Chondrocyte (in vitro differentiated cells): Measurements from ENCODE around the gene HBQ1. TPM values are rescaled to one million over a fixed set of nuclear protein-coding genes. Genes with fewer than 3 reads are reported as not detected.
"Not testable (repeated sequence)": the region's sequence is repeated elsewhere in the genome, so short reads cannot be mapped to it uniquely, and the experiment has no call there.

Source experiments
- DNase-seq: peaks from one replicate; pipeline ENCODE4 v3.0.0; 2021; ENCODE audit warnings: mixed read lengths, low spot score
- H3K27ac Mint-ChIP-seq: one replicate; pipeline ENCODE4 v1.8.0; 2021; ENCODE audit warnings: mild to moderate bottlenecking, moderate library complexity, mixed read lengths; ENCODE audit not compliant: unreplicated experiment
- H3K27me3 Mint-ChIP-seq: 2 replicates; pipeline ENCODE4 v1.8.0; 2021; ENCODE audit warnings: low read depth, mixed read lengths
- H3K36me3 Mint-ChIP-seq: 2 replicates; pipeline ENCODE4 v1.8.0; 2021; ENCODE audit warnings: low read depth, mixed read lengths
- H3K4me1 Mint-ChIP-seq: 2 replicates; pipeline ENCODE4 v1.8.0; 2021; ENCODE audit warnings: low read depth, mild to moderate bottlenecking, mixed read lengths
- H3K4me3 Mint-ChIP-seq: one replicate; pipeline ENCODE4 v1.8.0; 2021; ENCODE audit warnings: mild to moderate bottlenecking, moderate library complexity, mixed read lengths; ENCODE audit not compliant: unreplicated experiment
- H3K9me3 Mint-ChIP-seq: 2 replicates; pipeline ENCODE4 v1.8.0; 2021; ENCODE audit warnings: low read depth, mixed read lengths
- total RNA-seq: library from RNA; stranded (reverse); gene quantifications from 3 replicates; pipeline ENCODE4 v1.2.1, GENCODE V29; 2021
- TF ChIP-seq, protein P1 (sequence below): fragments of 200-600 bp; sonication (generic); IDR thresholded peaks from 2 replicates; pipeline ENCODE4 v1.5.0; 2021; ENCODE audit warnings: antibody characterized with exemption, mild to moderate bottlenecking, moderate library complexity

Gene HBQ1
- total RNA-seq, 1 donor from 2014 or later: not detected

DNA sequence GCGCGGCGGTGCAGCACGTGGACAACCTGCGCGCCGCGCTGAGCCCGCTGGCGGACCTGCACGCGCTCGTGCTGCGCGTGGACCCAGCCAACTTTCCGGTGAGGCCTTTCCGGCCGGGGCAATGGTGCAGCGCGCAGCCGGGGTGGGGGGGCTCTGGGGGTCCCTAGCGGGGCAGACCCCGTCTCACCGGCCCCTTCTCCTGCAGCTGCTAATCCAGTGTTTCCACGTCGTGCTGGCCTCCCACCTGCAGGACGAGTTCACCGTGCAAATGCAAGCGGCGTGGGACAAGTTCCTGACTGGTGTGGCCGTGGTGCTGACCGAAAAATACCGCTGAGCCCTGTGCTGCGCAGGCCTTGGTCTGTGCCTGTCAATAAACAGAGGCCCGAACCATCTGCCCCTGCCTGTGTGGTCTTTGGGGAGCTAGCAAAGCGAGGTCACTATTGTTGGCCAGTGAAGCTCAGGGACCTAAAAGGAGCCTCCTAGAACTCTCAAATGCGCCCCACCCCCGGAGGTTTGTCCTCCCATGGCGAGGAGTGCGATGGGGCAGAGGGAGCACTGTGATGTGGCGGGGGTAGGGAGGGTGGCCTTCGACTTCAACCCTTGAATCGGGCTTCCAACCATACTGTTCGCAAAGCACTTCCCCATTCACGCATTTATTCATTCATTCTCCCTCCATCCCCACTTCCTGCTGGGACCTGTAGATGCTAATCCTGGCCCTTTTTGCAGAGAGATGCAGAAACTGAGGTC, 13.7 kb upstream of the HBQ1 start:
- no peak overlapping the region for H3K27ac Mint-ChIP-seq
- H3K36me3 Mint-ChIP-seq: no peaks in the 10 kb centered on the region
- no peaks in the 10 kb centered on the region for H3K9me3 Mint-ChIP-seq
- no peak for DNase-seq
- H3K27me3 Mint-ChIP-seq: peaks cover 31% of the 10 kb centered on the region
- H3K4me1 Mint-ChIP-seq: peaks cover 12% of the 10 kb centered on the region
- no peak overlapping the region for H3K4me3 Mint-ChIP-seq
- TF ChIP-seq, protein P1, sequence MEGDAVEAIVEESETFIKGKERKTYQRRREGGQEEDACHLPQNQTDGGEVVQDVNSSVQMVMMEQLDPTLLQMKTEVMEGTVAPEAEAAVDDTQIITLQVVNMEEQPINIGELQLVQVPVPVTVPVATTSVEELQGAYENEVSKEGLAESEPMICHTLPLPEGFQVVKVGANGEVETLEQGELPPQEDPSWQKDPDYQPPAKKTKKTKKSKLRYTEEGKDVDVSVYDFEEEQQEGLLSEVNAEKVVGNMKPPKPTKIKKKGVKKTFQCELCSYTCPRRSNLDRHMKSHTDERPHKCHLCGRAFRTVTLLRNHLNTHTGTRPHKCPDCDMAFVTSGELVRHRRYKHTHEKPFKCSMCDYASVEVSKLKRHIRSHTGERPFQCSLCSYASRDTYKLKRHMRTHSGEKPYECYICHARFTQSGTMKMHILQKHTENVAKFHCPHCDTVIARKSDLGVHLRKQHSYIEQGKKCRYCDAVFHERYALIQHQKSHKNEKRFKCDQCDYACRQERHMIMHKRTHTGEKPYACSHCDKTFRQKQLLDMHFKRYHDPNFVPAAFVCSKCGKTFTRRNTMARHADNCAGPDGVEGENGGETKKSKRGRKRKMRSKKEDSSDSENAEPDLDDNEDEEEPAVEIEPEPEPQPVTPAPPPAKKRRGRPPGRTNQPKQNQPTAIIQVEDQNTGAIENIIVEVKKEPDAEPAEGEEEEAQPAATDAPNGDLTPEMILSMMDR: no peak

DNA sequence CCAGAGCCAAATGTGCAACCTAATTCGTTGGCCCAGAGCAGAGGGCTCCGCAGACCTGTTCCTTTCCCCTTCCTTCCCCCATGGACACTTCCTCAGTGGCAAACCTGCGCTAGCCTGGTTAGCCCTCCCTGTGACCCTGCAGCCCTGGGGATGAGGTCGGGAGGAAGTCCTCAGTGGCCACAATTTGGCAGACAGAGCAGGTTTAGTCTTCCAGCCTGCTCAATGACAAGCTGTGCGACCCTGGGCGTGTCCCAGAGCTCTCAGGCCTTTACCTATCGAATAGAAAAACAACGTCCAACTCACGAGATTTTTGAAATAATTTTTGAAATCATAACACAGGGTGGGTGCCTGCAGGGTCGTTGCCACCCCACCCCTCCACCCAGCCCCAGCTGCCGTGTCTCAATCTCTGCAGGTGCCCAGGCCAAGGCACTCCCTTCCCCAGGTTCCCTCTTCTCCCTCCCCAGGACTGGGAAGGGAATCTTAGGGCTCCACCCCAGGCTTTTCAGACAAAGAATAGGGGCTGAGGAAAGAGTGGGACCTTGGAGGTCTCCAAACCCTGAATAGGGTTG, 13.1 kb upstream of the HBQ1 start:
- peaks cover 12% of the 10 kb centered on the region for H3K4me1 Mint-ChIP-seq
- DNase-seq: no peak
- H3K9me3 Mint-ChIP-seq: no peaks in the 10 kb centered on the region
- H3K27me3 Mint-ChIP-seq: peaks cover 34% of the 10 kb centered on the region
- no peaks in the 10 kb centered on the region for H3K36me3 Mint-ChIP-seq
- no peak overlapping the region for H3K4me3 Mint-ChIP-seq
- no peak overlapping the region for H3K27ac Mint-ChIP-seq
- TF ChIP-seq, protein P1: no peak

DNA sequence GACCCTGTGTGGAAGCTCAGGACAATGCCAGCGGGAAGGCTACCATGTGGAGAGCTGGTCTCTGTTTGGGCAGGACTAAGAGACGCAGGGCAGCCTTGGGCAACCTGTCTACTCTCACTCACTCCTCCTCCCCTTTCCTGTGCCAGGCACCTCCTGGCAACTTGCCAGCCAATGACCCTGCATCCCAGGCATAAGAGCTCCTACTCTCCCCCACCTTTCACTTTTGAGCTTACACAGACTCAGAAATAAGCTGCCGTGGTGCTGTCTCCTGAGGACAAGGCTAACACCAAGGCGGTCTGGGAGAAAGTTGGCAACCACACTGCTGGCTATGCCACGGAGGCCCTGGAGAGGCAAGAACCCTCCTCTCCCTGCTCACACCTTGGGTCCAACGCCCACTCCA, 11.8 kb upstream of the HBQ1 start:
- DNase-seq: no peak
- Mint-ChIP-seq H3K27me3 (peaks cover 36% of the 10 kb centered on the region), H3K27ac (no peak overlapping the region), H3K9me3 (no peaks in the 10 kb centered on the region), H3K4me1 (peaks cover 12% of the 10 kb centered on the region), H3K4me3 (no peak overlapping the region), H3K36me3 (no peaks in the 10 kb centered on the region)
- TF ChIP-seq, protein P1: no peak

DNA sequence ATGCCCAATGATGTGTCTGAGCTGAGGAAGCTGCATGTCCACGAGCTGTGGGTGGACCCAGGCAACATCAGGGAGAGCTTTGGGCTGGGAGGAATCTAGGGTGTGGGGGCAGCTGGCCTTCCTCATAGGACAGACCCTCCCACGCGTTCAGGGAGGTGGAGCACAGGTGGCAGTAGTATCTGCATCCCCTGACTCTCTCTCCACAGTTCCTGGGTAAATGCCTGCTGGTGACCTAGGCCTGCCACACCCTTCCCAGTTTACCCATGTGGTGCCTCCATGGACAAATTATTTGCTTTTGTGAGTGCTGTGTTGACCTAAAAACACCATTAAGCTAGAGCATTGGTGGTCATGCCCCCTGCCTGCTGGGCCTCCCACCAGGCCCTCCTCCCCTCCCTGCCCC, 11.2 kb upstream of the HBQ1 start:
- Mint-ChIP-seq H3K27me3 (peaks cover 38% of the 10 kb centered on the region), H3K4me3 (no peak overlapping the region), H3K4me1 (peaks cover 12% of the 10 kb centered on the region), H3K36me3 (no peaks in the 10 kb centered on the region), H3K9me3 (no peaks in the 10 kb centered on the region), H3K27ac (no peak overlapping the region)
- DNase-seq: no peak
- TF ChIP-seq, protein P1: no peak

GRCh38 chr16:170088-170507, 10.2 kb upstream of the HBQ1 start:
- not testable (repeated sequence) for H3K36me3 Mint-ChIP-seq, DNase-seq, H3K9me3 Mint-ChIP-seq, H3K4me3 Mint-ChIP-seq, H3K27ac Mint-ChIP-seq
- Mint-ChIP-seq H3K27me3 (peaks cover 44% of the 10 kb centered on the region), H3K4me1 (peaks cover 12% of the 10 kb centered on the region)

- Mint-ChIP-seq H3K4me1 (peaks cover 9% of the 10 kb centered on the region), H3K4me3 (no peak overlapping the region), H3K36me3 (no peaks in the 10 kb centered on the region), H3K9me3 (no peaks in the 10 kb centered on the region), H3K27me3 (peaks cover 46% of the 10 kb centered on the region), H3K27ac (no peak overlapping the region)
- TF ChIP-seq, protein P1: no peak
- DNase-seq: no peak
These were observed 9.5 kb upstream of the HBQ1 start for GRCh38 chr16:170788-171187.

DNA sequence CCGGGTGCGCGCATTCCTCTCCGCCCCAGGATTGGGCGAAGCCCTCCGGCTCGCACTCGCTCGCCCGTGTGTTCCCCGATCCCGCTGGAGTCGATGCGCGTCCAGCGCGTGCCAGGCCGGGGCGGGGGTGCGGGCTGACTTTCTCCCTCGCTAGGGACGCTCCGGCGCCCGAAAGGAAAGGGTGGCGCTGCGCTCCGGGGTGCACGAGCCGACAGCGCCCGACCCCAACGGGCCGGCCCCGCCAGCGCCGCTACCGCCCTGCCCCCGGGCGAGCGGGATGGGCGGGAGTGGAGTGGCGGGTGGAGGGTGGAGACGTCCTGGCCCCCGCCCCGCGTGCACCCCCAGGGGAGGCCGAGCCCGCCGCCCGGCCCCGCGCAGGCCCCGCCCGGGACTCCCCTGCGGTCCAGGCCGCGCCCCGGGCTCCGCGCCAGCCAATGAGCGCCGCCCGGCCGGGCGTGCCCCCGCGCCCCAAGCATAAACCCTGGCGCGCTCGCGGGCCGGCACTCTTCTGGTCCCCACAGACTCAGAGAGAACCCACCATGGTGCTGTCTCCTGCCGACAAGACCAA, 7.8 kb upstream of the HBQ1 start, which contains the start of gene HBA2:
HBA2 (plus strand) TSS at position 503 of the 568 bp plus-strand sequence; CDS start at position 540, 37 bp downstream.
- H3K9me3 Mint-ChIP-seq, DNase-seq, H3K36me3 Mint-ChIP-seq, H3K4me3 Mint-ChIP-seq, H3K27ac Mint-ChIP-seq: not testable (repeated sequence)
- H3K27me3 Mint-ChIP-seq: peaks cover 41% of the 10 kb centered on the region
- peaks cover 12% of the 10 kb centered on the region for H3K4me1 Mint-ChIP-seq
